Common myeloid progenitor, CD34-positive (primary cell): ENCODE measurements around the gene IGF1R.

Experiments
- CTCF ChIA-PET: fragments of 350-600 bp; sonication (Branson Sonifier 250); formaldehyde crosslinking; loops from one replicate; lab custom pipeline; 2021; ENCODE audit warnings: antibody characterized with exemption; lab: Charles Lee
- POLR2A ChIA-PET: fragments of 350-600 bp; sonication (Branson Sonifier 250); formaldehyde crosslinking; loops from one replicate; lab custom pipeline; 2021; ENCODE audit warnings: antibody characterized with exemption; lab: Charles Lee
- DNase-seq, 3 donors: peaks; one replicate each; pipeline versions ENCODE4 v3.0.0 to v3.0.0-alpha.2; 2013
- H3K27ac ChIP-seq, 2 experiments: 1 replicate in 1 of 2; 2 replicates in 1 of 2; pipeline ENCODE4 v1.7.0; 2013; ENCODE audit warnings: inconsistent platforms in 2 of 2, low read length in 2 of 2, mild to moderate bottlenecking in 2 of 2, low read depth in 1 of 2, moderate library complexity in 1 of 2; ENCODE audit not compliant: severe bottlenecking in 2 of 2, insufficient read depth in 1 of 2, poor library complexity in 1 of 2
- H3K27me3 ChIP-seq, 5 experiments: replicated peaks in 2 of 5; 1 replicate in 3 of 5; 2 replicates in 2 of 5; pipeline versions ENCODE4 v1.6.1 to v1.7.0; 2013; ENCODE audit warnings: low read length in 4 of 5, mild to moderate bottlenecking in 2 of 5, moderate library complexity in 2 of 5, inconsistent platforms in 1 of 5; ENCODE audit not compliant: insufficient read depth in 5 of 5, control insufficient read depth in 4 of 5
- H3K36me3 ChIP-seq, 4 experiments: 1 replicate in 2 of 4; 2 replicates in 2 of 4; pipeline versions ENCODE4 v1.6.1 to v1.7.0; 2013; ENCODE audit warnings: low read length in 3 of 4, control low read depth in 1 of 4, mild to moderate bottlenecking in 1 of 4; ENCODE audit not compliant: control insufficient read depth in 4 of 4, insufficient read depth in 4 of 4
- H3K4me1 ChIP-seq, 4 experiments: 1 replicate in 3 of 4; 2 replicates in 1 of 4; pipeline versions ENCODE4 v1.6.1 to v1.7.1; 2013; ENCODE audit warnings: low read length in 3 of 4, mild to moderate bottlenecking in 3 of 4, control low read depth in 1 of 4, inconsistent platforms in 1 of 4, moderate library complexity in 1 of 4; ENCODE audit not compliant: control insufficient read depth in 4 of 4, insufficient read depth in 4 of 4; ENCODE audit errors: control extremely low read depth in 1 of 4
- H3K4me3 ChIP-seq, 7 experiments: 1 replicate in 4 of 7; 2 replicates in 3 of 7; pipeline versions ENCODE4 v1.5.1 to v1.7.0; 2013; ENCODE audit warnings: mild to moderate bottlenecking in 7 of 7, low read length in 6 of 7, moderate library complexity in 6 of 7, inconsistent platforms in 2 of 7, low read depth in 2 of 7, control low read depth in 1 of 7; ENCODE audit not compliant: insufficient read depth in 4 of 7, control insufficient read depth in 1 of 7; ENCODE audit errors: extremely low read depth in 1 of 7
- H3K9me3 ChIP-seq, 5 experiments: 1 replicate in 4 of 5; 2 replicates in 1 of 5; pipeline versions ENCODE4 v1.6.1 to v1.7.1; 2013; ENCODE audit warnings: low read length in 4 of 5, mild to moderate bottlenecking in 2 of 5, inconsistent platforms in 1 of 5, low read depth in 1 of 5, moderate library complexity in 1 of 5; ENCODE audit not compliant: control insufficient read depth in 4 of 5, insufficient read depth in 2 of 5; ENCODE audit errors: control extremely low read depth in 1 of 5
- WGBS: methylation state at CpG from one replicate; pipeline ENCODE4 v1.1.5; 2013; ENCODE audit not compliant: insufficient coverage; 5-methylcytosine and 5-hydroxymethylcytosine counted together

Gene IGF1R

DNA sequence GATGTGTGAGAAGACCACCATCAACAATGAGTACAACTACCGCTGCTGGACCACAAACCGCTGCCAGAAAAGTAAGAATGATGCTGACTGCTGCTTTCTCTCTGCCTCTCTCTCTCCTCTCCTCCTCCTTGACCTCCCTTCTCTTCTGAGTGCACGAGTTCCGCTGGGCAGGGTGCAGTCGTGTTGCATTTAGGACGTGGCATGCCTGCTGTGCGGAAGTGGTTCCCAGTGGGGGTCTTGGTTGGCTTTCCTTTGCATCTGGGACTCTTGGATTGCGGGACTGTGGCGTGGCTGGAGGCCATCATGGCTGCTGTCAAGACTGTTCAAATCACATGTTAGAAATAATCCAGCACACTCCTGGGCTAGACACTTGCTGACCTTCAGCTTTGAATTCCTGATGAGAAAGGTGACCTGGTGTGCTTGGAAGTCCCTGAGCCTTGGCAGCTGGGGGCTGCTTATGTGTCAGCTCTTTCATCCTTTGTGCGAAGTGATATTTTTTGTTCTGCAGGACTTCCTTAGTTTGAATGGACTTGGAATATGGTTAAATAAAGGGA lies 59.8 kb downstream of the IGF1R start:
- Histone ChIP-seq H3K27me3 (no peaks in the 10 kb centered on the region), H3K4me1 (peaks cover 9 to 25% (median 18%) of the 10 kb centered on the region in 4 experiments), H3K27ac (no peak overlapping the region), H3K36me3 (peaks cover 3 to 28% (median 18%) of the 10 kb centered on the region in 4 experiments), H3K9me3 (peaks cover 0 to 8% (median 3%) of the 10 kb centered on the region in 5 experiments), H3K4me3 (no peak overlapping the region)
- ChIA-PET POLR2A (interaction anchor here (0.6 kb wide), 1 partner anchor 53 kb away, joined by 4 read pairs; no protein-coding TSS in a partner anchor), CTCF (interaction anchor here (1.4 kb wide), 1 partner anchor 143 kb away, joined by 3 read pairs; no protein-coding TSS in a partner anchor)
- WGBS: 99% methylated on average over 9 of the region's 10 CpGs
- no peak for DNase-seq

DNA sequence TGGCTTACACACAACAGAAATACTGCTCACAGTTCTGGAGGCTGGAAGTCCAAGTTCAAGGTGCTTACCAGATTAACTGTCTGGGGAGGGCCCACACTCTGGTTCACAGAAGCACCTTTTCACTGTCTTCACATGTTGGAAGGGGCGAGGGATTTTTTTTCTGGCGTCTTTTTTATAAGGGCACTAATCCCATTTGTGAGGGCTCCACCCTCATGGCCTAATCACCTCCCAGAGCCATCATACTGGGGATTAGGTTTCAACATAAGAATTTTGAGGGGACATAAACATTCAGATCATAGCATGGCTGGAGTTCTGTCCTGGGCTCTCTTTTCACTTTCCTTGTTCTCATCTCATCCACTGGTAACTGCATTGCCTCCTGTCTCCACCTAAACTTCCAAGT lies 63.5 kb downstream of the IGF1R start:
- H3K36me3 ChIP-seq: peaks cover 3 to 28% (median 18%) of the 10 kb centered on the region in 4 experiments
- H3K4me1 ChIP-seq: peaks cover 7 to 29% (median 18%) of the 10 kb centered on the region in 4 experiments
- ChIA-PET POLR2A (no interaction called here), CTCF (no interaction called here)
- H3K4me3 ChIP-seq: no peak overlapping the region
- WGBS: 100% methylated on average over 2 of the region's 2 CpGs
- H3K27me3 ChIP-seq: no peaks in the 10 kb centered on the region
- H3K9me3 ChIP-seq: peaks cover 0 to 8% (median 3%) of the 10 kb centered on the region in 5 experiments
- no peak for DNase-seq
- H3K27ac ChIP-seq: no peak overlapping the region

DNA sequence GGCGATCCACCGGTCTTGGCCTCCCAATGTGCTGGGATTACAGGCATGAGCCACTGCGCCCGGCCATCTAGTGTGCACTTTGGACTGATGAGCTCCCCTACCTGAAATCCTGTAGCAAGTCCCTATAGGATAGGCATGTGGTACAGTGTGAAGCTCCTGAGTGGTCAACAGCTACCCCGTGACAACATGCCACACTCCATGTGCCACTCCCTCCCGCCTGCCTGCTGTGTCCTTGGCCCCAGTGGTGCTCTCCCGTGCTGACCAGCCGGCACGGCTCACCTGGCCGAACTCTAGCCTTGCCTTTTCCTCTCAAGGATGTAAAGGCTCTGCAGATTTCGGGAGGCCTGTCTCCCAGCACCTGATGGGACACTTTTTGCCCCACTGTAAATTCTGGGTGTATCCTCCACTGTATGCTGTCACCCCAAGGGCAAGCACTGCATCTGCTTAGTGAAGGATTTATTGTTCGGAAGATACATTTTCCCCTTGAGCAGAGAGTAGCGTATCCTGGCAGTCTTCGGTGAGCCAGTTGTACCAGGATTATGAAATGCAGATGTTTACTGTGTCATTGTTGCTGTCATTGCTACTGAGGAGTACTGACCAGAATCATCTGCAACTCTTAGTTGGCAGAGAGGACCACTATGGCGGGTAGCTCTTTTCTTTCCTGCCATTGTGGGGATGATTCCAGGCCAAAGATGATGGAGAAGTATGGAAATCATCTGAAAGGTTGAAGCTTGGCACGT lies 64.7 kb downstream of the IGF1R start:
- CTCF ChIA-PET: interaction anchor here (1.0 to 1.3 kb wide), 2 partner anchors 10 to 51 kb away, joined by 4 to 5 read pairs; no protein-coding TSS in a partner anchor
- H3K27ac ChIP-seq: no peak overlapping the region
- WGBS: 93% methylated on average over 15 of the region's 16 CpGs

GRCh38 chr15:98713585-98714001 lies 65.3 kb downstream of the IGF1R start:
- no peak for DNase-seq
- Histone ChIP-seq H3K9me3 (peaks cover 0 to 8% (median 3%) of the 10 kb centered on the region in 5 experiments), H3K27ac (no peak overlapping the region), H3K4me1 (peaks cover 11 to 40% (median 27%) of the 10 kb centered on the region in 4 experiments), H3K27me3 (no peaks in the 10 kb centered on the region), H3K36me3 (peaks cover 0 to 18% (median 10%) of the 10 kb centered on the region in 4 experiments), H3K4me3 (no peak overlapping the region)
- ChIA-PET POLR2A (no interaction called here), CTCF (no interaction called here)
- 89% methylated on average over 3 of the region's 3 CpGs for WGBS

More for the DNA sequence above, 64.7 kb downstream of the IGF1R start:
- no peaks in the 10 kb centered on the region for H3K27me3 ChIP-seq
- POLR2A ChIA-PET: no interaction called here
- no peak overlapping the region for H3K4me3 ChIP-seq
- DNase-seq: no peak
- peaks cover 2 to 21% (median 14%) of the 10 kb centered on the region in 4 experiments for H3K36me3 ChIP-seq
- H3K9me3 ChIP-seq: peaks cover 0 to 8% (median 3%) of the 10 kb centered on the region in 5 experiments
- H3K4me1 ChIP-seq: peaks cover 9 to 34% (median 21%) of the 10 kb centered on the region in 4 experiments

DNA sequence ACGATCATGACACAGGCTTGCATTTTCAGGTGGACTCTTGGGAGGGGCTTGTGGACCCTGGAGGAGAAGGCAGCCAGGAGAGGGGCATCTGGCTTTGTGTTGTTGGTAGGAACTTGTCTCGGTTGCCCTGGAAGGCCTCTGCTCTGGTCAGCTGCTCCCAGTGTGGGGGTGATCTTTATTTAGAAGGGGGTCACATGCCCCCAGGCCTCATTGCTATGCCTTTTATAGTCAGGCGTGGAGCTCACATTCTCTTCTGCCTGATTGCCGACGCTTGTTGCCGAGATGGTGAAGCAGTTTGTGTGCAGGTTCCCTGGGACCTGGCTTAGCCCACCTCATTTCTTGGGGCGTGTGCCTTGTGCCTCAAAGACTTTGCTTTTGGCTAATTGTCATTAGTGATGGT lies 66.6 kb downstream of the IGF1R start:
- Histone ChIP-seq H3K4me3 (no peak overlapping the region), H3K4me1 (peaks cover 15 to 48% (median 31%) of the 10 kb centered on the region in 4 experiments), H3K27me3 (no peaks in the 10 kb centered on the region), H3K27ac (no peak overlapping the region), H3K36me3 (peaks cover 0 to 18% (median 10%) of the 10 kb centered on the region in 4 experiments), H3K9me3 (peaks cover 0 to 8% (median 3%) of the 10 kb centered on the region in 5 experiments)
- 99% methylated on average over 7 of the region's 7 CpGs for WGBS
- ChIA-PET CTCF (no interaction called here), POLR2A (no interaction called here)
- no peak for DNase-seq

DNA sequence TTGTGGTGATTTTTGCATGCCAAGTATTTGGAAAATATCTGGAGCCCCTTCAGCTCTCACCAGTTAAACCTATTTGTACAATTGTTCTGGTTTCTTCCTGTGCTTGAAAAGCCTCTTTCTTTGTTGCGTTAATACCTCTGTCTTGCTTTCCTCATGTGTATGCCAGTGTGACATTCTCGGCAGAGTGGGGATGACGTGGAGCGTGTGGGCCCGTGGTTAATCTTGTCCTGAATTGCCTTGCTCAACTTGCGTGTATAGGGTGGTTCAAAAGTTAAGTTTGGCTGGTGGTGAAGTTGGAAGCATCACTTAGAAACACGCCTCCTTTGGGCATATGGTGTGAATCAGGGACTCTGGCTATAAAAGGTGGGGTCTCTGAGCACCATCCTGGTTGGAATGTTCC lies 67.1 kb downstream of the IGF1R start:
- H3K27ac ChIP-seq: no peak overlapping the region
- CTCF ChIA-PET: no interaction called here
- H3K27me3 ChIP-seq: no peaks in the 10 kb centered on the region

More for the DNA sequence above, 67.1 kb downstream of the IGF1R start:
- whole genome bisulfite sequencing: 97% methylated on average over 3 of the region's 7 CpGs
- Histone ChIP-seq H3K9me3 (peaks cover 0 to 8% (median 3%) of the 10 kb centered on the region in 5 experiments), H3K4me3 (no peak overlapping the region), H3K4me1 (peaks cover 15 to 48% (median 31%) of the 10 kb centered on the region in 4 experiments), H3K36me3 (peaks cover 0 to 14% (median 9%) of the 10 kb centered on the region in 4 experiments)
- POLR2A ChIA-PET: no interaction called here
- DNase-seq: no peak
